SK-N-SH (cell line): ENCODE measurements around the gene SLC31A1.

ENCODE experiments used
- CTCF ChIP-seq: fragments of 200-600 bp; sonication (generic); IDR thresholded peaks from 2 replicates; pipeline ENCODE4 v1.6.1; 2017; ENCODE audit warnings: antibody characterized with exemption, mild to moderate bottlenecking, moderate library complexity
- EP300 ChIP-seq, 2 experiments: IDR thresholded peaks; 2 replicates each; pipeline versions ENCODE4 v1.4.0 to v1.6.1; 2012; ENCODE audit warnings: borderline replicate concordance in 1 of 2, low read depth in 1 of 2, low read length in 1 of 2
- EZH2phosphoT487 ChIP-seq: fragments of 200-600 bp; sonication (generic); IDR thresholded peaks from 2 replicates; pipeline ENCODE4 v1.6.1; 2017; ENCODE audit warnings: low read depth, mixed run types, mild to moderate bottlenecking, antibody characterized with exemption, moderate library complexity, borderline replicate concordance
- FOXJ3 ChIP-seq: sonication (generic); formaldehyde crosslinking; IDR thresholded peaks from 2 replicates; pipeline ENCODE4 v1.5.1; 2020; ENCODE audit warnings: mild to moderate bottlenecking, missing genetic modification reagents
- FOXM1 ChIP-seq: IDR thresholded peaks from 2 replicates; pipeline ENCODE4 v1.4.0; 2012; ENCODE audit warnings: low read depth, mild to moderate bottlenecking
- GABPA ChIP-seq: IDR thresholded peaks from 2 replicates; pipeline ENCODE4 v1.4.0; 2012; ENCODE audit warnings: low read depth, mild to moderate bottlenecking
- GATA2 ChIP-seq: sonication (generic); formaldehyde crosslinking; IDR thresholded peaks from 2 replicates; pipeline ENCODE4 v1.5.0; 2020; ENCODE audit warnings: mild to moderate bottlenecking, missing genetic modification reagents
- JUND ChIP-seq: IDR thresholded peaks from 2 replicates; pipeline ENCODE4 v1.4.0; 2012
- POLR2AphosphoS5 ChIP-seq: IDR thresholded peaks from 2 replicates; pipeline ENCODE4 v1.6.1; 2012; ENCODE audit warnings: low read depth, low read length
- SIN3A ChIP-seq: IDR thresholded peaks from 2 replicates; pipeline ENCODE4 v1.6.1; 2012; ENCODE audit warnings: low read depth, mild to moderate bottlenecking, low read length, moderate library complexity, borderline replicate concordance
- SMC3 ChIP-seq: IDR thresholded peaks from 2 replicates; pipeline ENCODE4 v1.6.1; 2012; ENCODE audit warnings: low read depth, low read length, improper control_type of control experiment
- TAF1 ChIP-seq: IDR thresholded peaks from 2 replicates; pipeline ENCODE4 v1.6.1; 2012; ENCODE audit warnings: low read depth, mild to moderate bottlenecking, low read length, moderate library complexity, borderline replicate concordance
- TCF12 ChIP-seq: IDR thresholded peaks from 2 replicates; pipeline ENCODE4 v1.4.0; 2012
- YY1 ChIP-seq: IDR thresholded peaks from 2 replicates; pipeline ENCODE4 v1.4.0; 2012; ENCODE audit warnings: low read depth, mild to moderate bottlenecking

GRCh38 chr9:113231701-113232100 lies 10.4 kb downstream of the SLC31A1 start:
- TF ChIP-seq TAF1, result no peak
- no peak for TF ChIP-seq CTCF
- no peak for TF ChIP-seq POLR2AphosphoS5
- no peak for TF ChIP-seq EZH2phosphoT487
- no peak for TF ChIP-seq TCF12
- no peak for TF ChIP-seq FOXJ3 (CRISPR knock-in tag)
- no peak for TF ChIP-seq FOXM1
- no peak for TF ChIP-seq EP300 (IDR thresholded peaks at IDR 0.05; ENCODE audit: borderline replicate concordance in 1 of 2, low read depth in 1 of 2, low read length in 1 of 2)
- TF ChIP-seq GABPA, result no peak
- TF ChIP-seq GATA2 (CRISPR knock-in tag), result no peak
- TF ChIP-seq JUND, result no peak
- TF ChIP-seq YY1, result no peak
- TF ChIP-seq SIN3A, result no peak
- no peak for TF ChIP-seq SMC3
